ENCODE results near the gene HMGCL.
"Not testable (repeated sequence)": the region's sequence is repeated elsewhere in the genome, so short reads cannot be mapped to it uniquely, and the experiment has no call there.

HMGCL gene

GRCh38 chr1:23798662-23799142 is 26.5 kb downstream of the HMGCL start:
- no peak for DNase-seq (ENCODE audit: low spot score)

GRCh38 chr1:23797478-23798448 is 27.5 kb downstream of the HMGCL start:
- DNase-seq (ENCODE audit: low spot score): no peak

- DNase-seq (ENCODE audit: low spot score): no peak
These were observed 28.6 kb downstream of the HMGCL start for GRCh38 chr1:23796466-23797271.

GRCh38 chr1:23795676-23796465 is 29.4 kb downstream of the HMGCL start:
- DNase-seq (ENCODE audit: low spot score): no peak

GRCh38 chr1:23794732-23795182 is 30.5 kb downstream of the HMGCL start:
- not testable (repeated sequence) for DNase-seq (ENCODE audit: low spot score)

- no peak for DNase-seq (ENCODE audit: low spot score)
These were observed 31.1 kb downstream of the HMGCL start for GRCh38 chr1:23793861-23794731.

- DNase-seq (ENCODE audit: low spot score): no peak
These were observed 32.0 kb downstream of the HMGCL start for GRCh38 chr1:23793018-23793781.

GRCh38 chr1:23792151-23792945 is 32.9 kb downstream of the HMGCL start:
- no peak for DNase-seq (ENCODE audit: low spot score)

GRCh38 chr1:23791516-23792047 is 33.6 kb downstream of the HMGCL start:
- DNase-seq (ENCODE audit: low spot score): peak; percentile 57

GRCh38 chr1:23790696-23791515 is 34.3 kb downstream of the HMGCL start, which contains the start of gene LYPLA2:
Gene LYPLA2, plus strand, starts transcription at chr1:23791145. Its CDS starts 1,538 bp downstream, at chr1:23792683.
- DNase-seq (ENCODE audit: low spot score): peak; percentile 92

- DNase-seq (ENCODE audit: low spot score): no peak
These were observed 36.5 kb downstream of the HMGCL start for GRCh38 chr1:23788695-23789094.

- no peak for DNase-seq (ENCODE audit: low spot score)
These were observed 37.5 kb downstream of the HMGCL start for GRCh38 chr1:23787701-23788100.

GRCh38 chr1:23784846-23785245 is 40.4 kb downstream of the HMGCL start:
- no peak for DNase-seq (ENCODE audit: low spot score)

- DNase-seq (ENCODE audit: low spot score): not testable (repeated sequence)
These were observed 42.1 kb downstream of the HMGCL start for GRCh38 chr1:23783141-23783540.

- no peak for DNase-seq (ENCODE audit: low spot score)
These were observed 45.3 kb downstream of the HMGCL start for GRCh38 chr1:23779826-23780371.

- DNase-seq (ENCODE audit: low spot score): peak; percentile 97
These were observed 47.0 kb downstream of the HMGCL start, which contains the start of gene PITHD1 for GRCh38 chr1:23777979-23778814. Gene PITHD1, plus strand, starts transcription at chr1:23778418. Its CDS starts 98 bp downstream, at chr1:23778516.
